Measurements from ENCODE around the gene ZBTB16. TPM values are rescaled to one million over a fixed set of nuclear protein-coding genes. Genes with fewer than 3 reads are reported as not detected.

ZBTB16 gene
- total RNA-seq, 4 donors from 2014 or later = 10.4 to 137 (median 18.8) TPM

DNA sequence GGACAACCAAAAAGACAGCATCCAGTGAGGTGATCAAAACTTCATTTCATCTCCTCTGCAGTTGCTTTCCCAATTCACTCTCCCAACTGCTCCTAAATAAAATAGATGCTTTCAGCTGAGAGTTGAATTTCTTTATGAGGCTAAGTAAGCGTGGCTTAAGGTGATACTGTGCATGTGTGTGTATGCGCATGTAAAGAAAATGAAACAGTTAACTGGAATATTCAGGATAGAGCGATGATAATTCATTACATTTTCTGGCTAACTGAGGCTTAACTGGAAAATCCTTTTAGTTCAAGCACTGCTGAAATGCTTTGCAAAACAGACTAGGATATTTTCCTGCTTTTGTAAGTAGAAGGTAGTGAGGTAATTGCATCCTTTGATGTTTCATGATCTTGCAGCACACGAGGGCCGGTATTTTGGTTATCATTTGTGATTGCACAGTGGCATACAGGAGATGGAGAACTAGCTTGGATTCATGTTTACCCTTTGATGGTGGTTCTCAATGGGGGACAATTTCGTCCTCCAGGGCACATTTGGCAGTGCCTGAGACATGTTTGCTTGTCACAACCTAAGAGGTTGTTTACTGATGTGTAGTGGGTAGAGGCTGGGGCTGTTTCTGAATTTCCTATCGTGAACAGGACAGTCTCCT is 71.2 kb downstream of the ZBTB16 start:
- DNase-seq = no peak
- Histone ChIP-seq H3K36me3 (peaks cover 0 to 29% (median 0%) of the 10 kb centered on the region in 3 donors), H3K27ac (peak overlapping the region in 1 of 4 donors; percentile 9), H3K9me3 (no peaks in the 10 kb centered on the region), H3K4me3 (no peak overlapping the region), H3K27me3 (no peaks in the 10 kb centered on the region), H3K4me1 (peaks cover 14 to 96% (median 44%) of the 10 kb centered on the region in 3 donors)
- intact Hi-C loops (cut with DNase I) = no loop called here
- TF ChIP-seq, protein P1, sequence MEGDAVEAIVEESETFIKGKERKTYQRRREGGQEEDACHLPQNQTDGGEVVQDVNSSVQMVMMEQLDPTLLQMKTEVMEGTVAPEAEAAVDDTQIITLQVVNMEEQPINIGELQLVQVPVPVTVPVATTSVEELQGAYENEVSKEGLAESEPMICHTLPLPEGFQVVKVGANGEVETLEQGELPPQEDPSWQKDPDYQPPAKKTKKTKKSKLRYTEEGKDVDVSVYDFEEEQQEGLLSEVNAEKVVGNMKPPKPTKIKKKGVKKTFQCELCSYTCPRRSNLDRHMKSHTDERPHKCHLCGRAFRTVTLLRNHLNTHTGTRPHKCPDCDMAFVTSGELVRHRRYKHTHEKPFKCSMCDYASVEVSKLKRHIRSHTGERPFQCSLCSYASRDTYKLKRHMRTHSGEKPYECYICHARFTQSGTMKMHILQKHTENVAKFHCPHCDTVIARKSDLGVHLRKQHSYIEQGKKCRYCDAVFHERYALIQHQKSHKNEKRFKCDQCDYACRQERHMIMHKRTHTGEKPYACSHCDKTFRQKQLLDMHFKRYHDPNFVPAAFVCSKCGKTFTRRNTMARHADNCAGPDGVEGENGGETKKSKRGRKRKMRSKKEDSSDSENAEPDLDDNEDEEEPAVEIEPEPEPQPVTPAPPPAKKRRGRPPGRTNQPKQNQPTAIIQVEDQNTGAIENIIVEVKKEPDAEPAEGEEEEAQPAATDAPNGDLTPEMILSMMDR (IDR thresholded peaks at IDR 0.05) = no peak
- no peak for TF ChIP-seq POLR2A (IDR thresholded peaks at IDR 0.05)
- 74% methylated on average over 7 of the region's 7 CpGs for WGBS, 2 donors

DNA sequence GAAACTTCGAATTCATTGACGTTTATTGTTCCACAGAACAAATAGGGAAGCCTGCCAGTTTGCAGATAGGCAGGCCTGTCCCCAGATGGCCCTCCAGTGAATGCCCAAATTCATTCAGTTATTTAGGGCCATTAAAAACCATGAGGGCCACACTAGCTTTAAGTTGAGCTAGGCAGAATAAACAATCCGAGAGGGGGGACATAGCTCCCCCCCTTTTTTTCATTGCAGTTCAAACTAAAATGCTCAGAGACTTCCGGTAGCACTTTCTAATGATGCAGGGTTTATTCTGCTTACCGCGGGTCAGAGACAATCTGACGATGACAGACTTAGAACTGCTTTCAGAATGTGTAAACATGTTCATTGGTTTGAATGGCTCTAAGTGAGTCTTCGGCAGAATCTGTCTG is 72.0 kb downstream of the ZBTB16 start:
- peaks cover 17 to 98% (median 49%) of the 10 kb centered on the region in 3 donors for H3K4me1 ChIP-seq
- H3K27ac ChIP-seq = peak overlapping the region in 1 of 4 donors; percentile 47
- H3K27me3 ChIP-seq = no peaks in the 10 kb centered on the region
- no peaks in the 10 kb centered on the region for H3K9me3 ChIP-seq
- TF ChIP-seq, protein P1 (IDR thresholded peaks at IDR 0.05) = no peak
- no peak for DNase-seq
- intact Hi-C loops (cut with DNase I) = no loop called here
- 39 to 41% methylated on average over 8 of the region's 8 CpGs for WGBS, 2 donors
- H3K36me3 ChIP-seq = peaks cover 0 to 22% (median 0%) of the 10 kb centered on the region in 3 donors
- H3K4me3 ChIP-seq = peak overlapping the region in 1 of 4 donors; percentile 19

DNA sequence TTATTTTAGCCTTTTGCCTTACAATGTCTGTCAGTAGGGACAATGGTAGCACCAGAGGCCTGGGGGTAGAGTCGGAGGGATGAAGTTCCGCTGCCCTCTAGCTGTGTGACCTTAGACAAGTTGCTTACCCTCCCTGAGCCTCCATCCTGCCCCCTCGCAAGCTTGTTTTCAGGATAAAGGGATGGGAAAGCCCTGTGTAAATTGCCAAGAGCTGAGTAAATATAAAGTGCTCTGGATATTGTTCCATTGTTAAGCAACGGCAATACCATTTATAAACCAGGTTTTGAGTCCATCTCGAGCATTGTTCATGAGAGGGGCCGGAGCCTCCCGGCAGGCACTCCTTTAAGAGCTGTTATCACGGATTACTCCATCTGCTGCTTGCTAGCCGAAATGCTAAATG is 72.9 kb downstream of the ZBTB16 start:
- H3K36me3 ChIP-seq = peaks cover 0 to 16% (median 0%) of the 10 kb centered on the region in 3 donors
- TF ChIP-seq, protein P1 (IDR thresholded peaks at IDR 0.05) = no peak
- no peak for TF ChIP-seq POLR2A (IDR thresholded peaks at IDR 0.05)
- DNase-seq = no peak
- WGBS, 2 donors = 73 to 85% methylated on average over 8 to 9 of the region's 9 CpGs
- H3K27ac ChIP-seq = peak overlapping the region in 3 of 4 donors; percentile 23 to 54 (median 47)
- peak overlapping the region in 1 of 4 donors; percentile 18 for H3K4me3 ChIP-seq
- no peaks in the 10 kb centered on the region for H3K9me3 ChIP-seq
- no peaks in the 10 kb centered on the region for H3K27me3 ChIP-seq
- intact Hi-C loops (cut with DNase I) = no loop called here
- H3K4me1 ChIP-seq = peaks cover 17 to 100% (median 58%) of the 10 kb centered on the region in 3 donors

DNA sequence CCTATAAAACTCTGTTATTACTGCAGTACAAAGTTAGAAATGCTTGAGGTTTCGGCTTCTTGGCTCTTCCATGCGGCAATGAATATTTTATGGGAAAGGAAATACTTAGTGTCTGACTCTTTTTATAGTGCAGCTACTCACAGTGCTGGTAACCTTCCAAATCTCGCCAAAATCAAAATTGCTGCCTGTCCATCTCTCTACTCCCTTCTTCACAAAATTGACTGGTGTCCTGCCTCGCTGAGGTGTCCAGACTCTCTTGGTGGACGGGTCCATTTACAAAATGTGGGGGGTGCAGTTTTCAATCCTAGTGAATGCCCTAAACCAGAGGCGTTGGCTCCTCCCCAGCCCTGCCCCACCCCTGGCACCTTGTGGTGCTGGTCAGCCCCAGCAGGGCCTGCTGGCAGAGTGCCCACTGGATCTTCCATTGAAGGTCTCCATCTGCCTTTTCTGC is 73.5 kb downstream of the ZBTB16 start:
- Histone ChIP-seq H3K4me3 (no peak overlapping the region), H3K27ac (peak overlapping the region in 3 of 4 donors; percentile 23 to 64 (median 47)), H3K36me3 (peaks cover 0 to 14% (median 0%) of the 10 kb centered on the region in 3 donors), H3K9me3 (no peaks in the 10 kb centered on the region), H3K4me1 (peaks cover 17 to 100% (median 64%) of the 10 kb centered on the region in 3 donors), H3K27me3 (no peaks in the 10 kb centered on the region)
- intact Hi-C loops (cut with DNase I) = no loop called here
- no peak for DNase-seq
- TF ChIP-seq POLR2A (IDR thresholded peaks at IDR 0.05) = no peak
- TF ChIP-seq, protein P1 (IDR thresholded peaks at IDR 0.05) = no peak
- WGBS, 2 donors = 71 to 77% methylated on average over 4 to 6 of the region's 6 CpGs

DNA sequence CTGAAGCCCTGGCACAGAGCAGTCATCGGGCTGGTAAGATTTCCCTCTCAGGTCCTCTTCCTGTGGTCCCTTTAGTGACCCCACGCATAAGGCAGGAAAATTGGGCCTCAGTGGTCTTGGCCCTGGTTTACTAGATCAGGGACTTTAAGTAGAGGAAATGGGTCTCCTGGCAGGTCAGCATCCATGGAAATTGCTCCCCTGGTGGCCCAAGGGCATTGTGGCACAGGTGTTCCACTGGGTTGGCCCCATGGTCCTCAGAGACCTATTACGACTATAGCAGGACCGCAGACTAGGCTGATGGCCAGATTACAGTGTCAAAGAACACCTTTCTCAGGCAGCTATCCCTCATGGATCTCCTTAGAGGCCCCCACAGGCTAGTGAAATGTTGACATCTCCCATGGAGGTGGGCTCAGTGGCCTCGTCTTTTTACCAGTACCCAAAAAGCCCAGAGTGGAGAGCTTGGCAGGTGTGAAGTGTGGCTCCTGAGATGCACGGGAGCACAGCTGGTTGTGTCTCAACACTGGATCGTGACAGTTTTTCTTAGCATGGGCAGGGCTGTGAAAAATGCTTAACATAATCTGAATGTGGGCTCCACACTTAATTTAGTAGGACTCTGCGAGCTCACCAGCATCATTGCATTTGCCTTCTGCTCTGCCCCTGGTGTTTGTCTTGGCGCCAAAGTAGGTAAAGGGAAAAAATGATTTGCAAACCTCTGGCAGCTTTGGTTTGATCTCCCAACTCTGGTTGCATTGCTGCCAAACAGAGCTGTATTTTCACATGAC is 74.2 kb downstream of the ZBTB16 start:
- DNase-seq = no peak
- 80 to 84% methylated on average over 3 to 6 of the region's 9 CpGs for WGBS, 2 donors
- Histone ChIP-seq H3K4me3 (no peak overlapping the region), H3K4me1 (peaks cover 17 to 100% (median 70%) of the 10 kb centered on the region in 3 donors), H3K27ac (peak overlapping the region in 3 of 4 donors; percentile 23 to 99 (median 64)), H3K27me3 (no peaks in the 10 kb centered on the region), H3K36me3 (peaks cover 0 to 7% (median 0%) of the 10 kb centered on the region in 3 donors), H3K9me3 (no peaks in the 10 kb centered on the region)
- intact Hi-C loops (cut with DNase I) = no loop called here
- TF ChIP-seq POLR2A (IDR thresholded peaks at IDR 0.05) = no peak
- TF ChIP-seq, protein P1 (IDR thresholded peaks at IDR 0.05) = no peak

Data from esophagus squamous epithelium (tissue), 5 donors.